Osteocyte (in vitro differentiated cells): ENCODE data around the gene GFI1B. TPM values are rescaled to one million over a fixed set of nuclear protein-coding genes. Genes with fewer than 3 reads are reported as not detected.
"Not testable (repeated sequence)": the region's sequence is repeated elsewhere in the genome, so short reads cannot be mapped to it uniquely, and the experiment has no call there.

Source experiments
- DNase-seq: peaks from one replicate; pipeline ENCODE4 v3.0.0; 2021; ENCODE audit warnings: mixed read lengths; ENCODE audit not compliant: unreplicated experiment; ENCODE audit errors: extremely low spot score
- H3K27ac Mint-ChIP-seq: one replicate; pipeline ENCODE4 v1.8.0; 2021; ENCODE audit warnings: mild to moderate bottlenecking, mixed read lengths; ENCODE audit not compliant: unreplicated experiment
- H3K27me3 Mint-ChIP-seq: one replicate; pipeline ENCODE4 v1.8.0; 2021; ENCODE audit warnings: mixed read lengths; ENCODE audit not compliant: unreplicated experiment
- H3K36me3 Mint-ChIP-seq: one replicate; pipeline ENCODE4 v1.8.0; 2021; ENCODE audit warnings: mixed read lengths; ENCODE audit not compliant: unreplicated experiment
- H3K4me1 Mint-ChIP-seq: one replicate; pipeline ENCODE4 v1.8.0; 2021; ENCODE audit warnings: mixed read lengths; ENCODE audit not compliant: unreplicated experiment
- H3K4me3 Mint-ChIP-seq: one replicate; pipeline ENCODE4 v1.8.0; 2021; ENCODE audit warnings: mild to moderate bottlenecking, moderate library complexity, mixed read lengths; ENCODE audit not compliant: unreplicated experiment
- H3K9me3 Mint-ChIP-seq: one replicate; pipeline ENCODE4 v1.8.0; 2021; ENCODE audit warnings: mixed read lengths; ENCODE audit not compliant: unreplicated experiment
- total RNA-seq: library from RNA; stranded (reverse); gene quantifications from 2 replicates; pipeline ENCODE4 v1.2.1, GENCODE V29; 2021
- TF ChIP-seq, protein P1 (sequence below): fragments of 200-600 bp; sonication (generic); IDR thresholded peaks from 2 replicates; pipeline ENCODE4 v1.5.0; 2021; ENCODE audit warnings: antibody characterized with exemption, mild to moderate bottlenecking, moderate library complexity

GFI1B gene
- total RNA-seq, 1 donor from 2014 or later, result not detected

DNA sequence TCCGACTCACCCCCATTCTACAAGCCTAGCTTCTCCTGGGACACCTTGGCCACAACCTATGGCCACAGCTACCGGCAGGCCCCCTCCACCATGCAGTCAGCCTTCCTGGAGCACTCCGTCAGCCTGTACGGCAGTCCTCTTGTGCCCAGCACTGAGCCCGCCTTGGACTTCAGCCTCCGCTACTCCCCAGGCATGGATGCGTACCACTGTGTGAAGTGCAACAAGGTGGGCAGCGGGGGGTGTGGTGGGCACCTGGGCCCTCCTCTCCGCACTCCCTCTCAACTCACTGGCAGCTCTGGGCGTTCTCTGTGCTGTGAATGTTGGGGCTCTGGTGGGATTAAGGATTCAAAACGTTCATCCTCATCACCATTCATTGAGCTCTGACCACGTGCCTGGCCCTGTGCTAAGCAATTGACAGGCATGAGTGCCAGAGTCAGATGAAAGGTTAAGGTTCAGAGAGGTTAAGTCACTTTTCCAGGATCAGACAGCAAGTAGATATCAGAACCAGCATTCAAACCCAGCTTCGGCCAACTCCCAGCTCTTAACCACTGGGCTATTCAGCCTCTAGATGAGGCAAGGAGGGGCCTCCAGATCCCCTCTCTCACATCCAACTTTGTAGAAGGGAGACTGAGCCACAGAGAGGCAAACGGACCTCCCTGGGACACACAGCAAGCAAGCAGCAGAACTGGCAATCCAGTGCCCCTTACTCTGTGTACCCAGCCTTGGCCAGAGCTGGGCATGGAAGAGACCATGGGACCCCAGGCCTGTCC is 9.9 kb downstream of the GFI1B start:
- peaks cover 24% of the 10 kb centered on the region for H3K27me3 Mint-ChIP-seq
- H3K4me3 Mint-ChIP-seq, result no peak overlapping the region
- TF ChIP-seq, protein P1, sequence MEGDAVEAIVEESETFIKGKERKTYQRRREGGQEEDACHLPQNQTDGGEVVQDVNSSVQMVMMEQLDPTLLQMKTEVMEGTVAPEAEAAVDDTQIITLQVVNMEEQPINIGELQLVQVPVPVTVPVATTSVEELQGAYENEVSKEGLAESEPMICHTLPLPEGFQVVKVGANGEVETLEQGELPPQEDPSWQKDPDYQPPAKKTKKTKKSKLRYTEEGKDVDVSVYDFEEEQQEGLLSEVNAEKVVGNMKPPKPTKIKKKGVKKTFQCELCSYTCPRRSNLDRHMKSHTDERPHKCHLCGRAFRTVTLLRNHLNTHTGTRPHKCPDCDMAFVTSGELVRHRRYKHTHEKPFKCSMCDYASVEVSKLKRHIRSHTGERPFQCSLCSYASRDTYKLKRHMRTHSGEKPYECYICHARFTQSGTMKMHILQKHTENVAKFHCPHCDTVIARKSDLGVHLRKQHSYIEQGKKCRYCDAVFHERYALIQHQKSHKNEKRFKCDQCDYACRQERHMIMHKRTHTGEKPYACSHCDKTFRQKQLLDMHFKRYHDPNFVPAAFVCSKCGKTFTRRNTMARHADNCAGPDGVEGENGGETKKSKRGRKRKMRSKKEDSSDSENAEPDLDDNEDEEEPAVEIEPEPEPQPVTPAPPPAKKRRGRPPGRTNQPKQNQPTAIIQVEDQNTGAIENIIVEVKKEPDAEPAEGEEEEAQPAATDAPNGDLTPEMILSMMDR, result no peak
- DNase-seq, result no peak
- no peaks in the 10 kb centered on the region for H3K36me3 Mint-ChIP-seq
- H3K9me3 Mint-ChIP-seq, result no peaks in the 10 kb centered on the region
- no peaks in the 10 kb centered on the region for H3K4me1 Mint-ChIP-seq
- no peak overlapping the region for H3K27ac Mint-ChIP-seq

DNA sequence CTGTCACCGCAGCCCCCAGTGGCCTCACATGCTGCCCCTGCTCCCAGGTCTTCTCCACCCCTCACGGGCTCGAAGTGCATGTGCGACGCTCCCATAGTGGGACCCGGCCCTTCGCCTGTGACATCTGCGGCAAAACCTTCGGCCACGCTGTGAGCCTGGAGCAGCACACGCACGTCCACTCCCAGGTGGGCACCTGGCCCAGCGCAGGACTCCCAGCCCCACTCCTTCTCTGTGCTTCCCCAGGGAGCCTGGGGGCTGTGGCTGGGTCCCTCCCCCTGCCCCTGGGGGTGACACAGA is 10.5 kb downstream of the GFI1B start:
- Mint-ChIP-seq H3K27ac (no peak overlapping the region), H3K27me3 (peaks cover 28% of the 10 kb centered on the region), H3K9me3 (no peaks in the 10 kb centered on the region), H3K4me1 (no peaks in the 10 kb centered on the region), H3K4me3 (no peak overlapping the region), H3K36me3 (no peaks in the 10 kb centered on the region)
- TF ChIP-seq, protein P1, result no peak
- DNase-seq, result no peak

DNA sequence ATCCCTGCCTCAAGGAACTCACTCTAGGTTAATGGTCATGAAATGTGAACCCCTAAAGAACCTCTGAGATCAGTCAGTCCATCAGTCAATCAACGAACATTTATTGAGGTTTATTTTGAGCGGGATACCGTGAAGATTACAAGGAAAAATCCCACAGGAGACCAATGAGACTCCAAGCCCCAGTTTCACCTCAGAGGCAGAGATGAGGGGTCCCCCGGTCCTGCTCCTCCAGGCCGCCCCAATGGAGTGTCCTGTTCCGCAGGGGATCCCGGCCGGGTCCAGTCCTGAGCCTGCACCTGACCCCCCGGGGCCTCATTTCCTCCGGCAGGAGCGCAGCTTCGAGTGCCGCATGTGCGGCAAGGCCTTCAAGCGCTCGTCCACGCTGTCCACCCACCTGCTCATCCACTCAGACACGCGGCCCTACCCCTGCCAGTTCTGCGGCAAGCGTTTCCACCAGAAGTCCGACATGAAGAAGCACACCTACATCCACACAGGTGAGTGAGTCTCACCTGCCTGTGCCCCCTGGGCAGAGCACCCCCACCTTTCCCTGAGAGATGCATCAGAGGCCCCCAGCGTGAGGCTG is 11.0 kb downstream of the GFI1B start:
- H3K36me3 Mint-ChIP-seq, result no peaks in the 10 kb centered on the region
- no peak for DNase-seq
- no peaks in the 10 kb centered on the region for H3K9me3 Mint-ChIP-seq
- H3K4me3 Mint-ChIP-seq, result no peak overlapping the region
- peaks cover 33% of the 10 kb centered on the region for H3K27me3 Mint-ChIP-seq
- TF ChIP-seq, protein P1, result no peak
- no peak overlapping the region for H3K27ac Mint-ChIP-seq
- no peaks in the 10 kb centered on the region for H3K4me1 Mint-ChIP-seq

DNA sequence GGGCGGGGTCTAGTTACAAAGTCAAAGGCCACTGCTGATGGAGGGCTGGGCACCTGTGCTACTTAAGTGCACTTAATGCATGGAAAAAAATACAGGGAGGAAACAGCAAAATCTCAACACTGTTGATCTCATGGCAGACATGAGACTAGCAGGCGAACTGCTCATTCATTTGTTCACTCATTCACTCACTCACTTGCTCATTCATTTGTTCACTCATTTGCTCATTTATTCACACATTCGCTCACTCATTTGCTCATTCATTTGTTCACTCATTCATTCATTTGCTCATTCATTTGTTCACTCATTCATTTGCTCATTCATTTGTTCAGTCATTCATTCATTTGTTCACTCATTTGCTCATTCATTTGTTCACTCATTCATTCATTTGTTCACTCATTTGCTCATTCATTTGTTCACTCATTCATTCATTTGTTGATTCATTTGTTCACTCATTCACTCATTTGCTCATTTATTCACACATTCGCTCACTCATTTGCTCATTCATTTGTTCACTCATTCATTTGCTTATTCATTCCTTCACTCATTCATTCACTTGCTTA is 11.6 kb downstream of the GFI1B start:
- not testable (repeated sequence) for H3K4me3 Mint-ChIP-seq, H3K27ac Mint-ChIP-seq, H3K4me1 Mint-ChIP-seq, H3K36me3 Mint-ChIP-seq, H3K9me3 Mint-ChIP-seq, DNase-seq
- H3K27me3 Mint-ChIP-seq, result peaks cover 36% of the 10 kb centered on the region

DNA sequence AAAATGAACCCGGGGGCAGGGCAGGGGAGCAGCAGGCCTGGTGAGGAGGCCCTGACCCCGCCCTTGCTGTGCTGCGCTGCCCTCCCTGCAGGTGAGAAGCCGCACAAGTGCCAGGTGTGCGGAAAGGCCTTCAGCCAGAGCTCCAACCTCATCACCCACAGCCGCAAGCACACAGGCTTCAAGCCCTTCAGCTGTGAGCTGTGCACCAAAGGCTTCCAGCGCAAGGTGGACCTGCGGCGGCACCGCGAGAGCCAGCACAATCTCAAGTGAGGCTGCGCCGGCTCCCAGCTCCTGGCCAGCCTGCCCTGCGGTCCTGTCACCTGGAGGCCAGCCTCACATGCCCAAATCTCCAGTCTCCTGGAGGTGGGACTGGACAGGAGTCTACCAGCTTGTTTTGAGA is 12.3 kb downstream of the GFI1B start:
- Mint-ChIP-seq H3K27me3 (peaks cover 38% of the 10 kb centered on the region), H3K4me3 (no peak overlapping the region), H3K27ac (no peak overlapping the region), H3K4me1 (no peaks in the 10 kb centered on the region), H3K36me3 (no peaks in the 10 kb centered on the region), H3K9me3 (no peaks in the 10 kb centered on the region)
- no peak for DNase-seq
- TF ChIP-seq, protein P1, result no peak
